Panc1 (cell line): ENCODE measurements around the gene TSEN15. TPM values are rescaled to one million over a fixed set of nuclear protein-coding genes. Genes with fewer than 3 reads are reported as not detected.

Source experiments
- ATAC-seq: fragments of 200-7000 bp; cut with Tn5 transposase; 2 replicates; pipeline ENCODE4 v1.9.1; 2020; ENCODE audit warnings: mild to moderate bottlenecking, moderate library complexity
- BruUV-seq: library from RNA; stranded (reverse); fragments of 400-500 nt; replicated peaks from 2 replicates; lab custom pipeline; 2021; lab: Mats Ljungman, UMichigan
- CTCF ChIA-PET: fragments of 300-600 bp; sonication (Branson Sonifier 250); formaldehyde crosslinking; loops from one replicate; lab custom pipeline; 2022; ENCODE audit warnings: antibody characterized with exemption; lab: Charles Lee
- POLR2A ChIA-PET: fragments of 300-600 bp; sonication (Branson Sonifier 250); formaldehyde crosslinking; loops from one replicate; lab custom pipeline; 2022; ENCODE audit warnings: antibody characterized with exemption; lab: Charles Lee
- DNase-seq: peaks from one replicate; pipeline ENCODE4 v3.0.0-alpha.2; 2010; ENCODE audit warnings: low read depth, low spot score
- H3K27ac ChIP-seq: 2 replicates; pipeline ENCODE4 v1.5.1; 2011; ENCODE audit warnings: mild to moderate bottlenecking, low read length, inconsistent platforms
- H3K27me3 ChIP-seq: fragments of 200-500 bp; sonication (Bioruptor generic); 2 replicates; pipeline ENCODE4 v1.6.0; 2014; ENCODE audit warnings: low read length, inconsistent platforms; ENCODE audit not compliant: control insufficient read depth, insufficient read depth
- H3K36me3 ChIP-seq: fragments of 200-500 bp; sonication (Bioruptor generic); 2 replicates; pipeline ENCODE4 v1.5.1; 2014; ENCODE audit warnings: inconsistent platforms, mild to moderate bottlenecking, low read length, moderate library complexity; ENCODE audit not compliant: control insufficient read depth, insufficient read depth
- H3K4me1 ChIP-seq: 2 replicates; pipeline ENCODE4 v1.5.1; 2011; ENCODE audit warnings: inconsistent platforms, mild to moderate bottlenecking, low read length, moderate library complexity; ENCODE audit not compliant: control insufficient read depth, insufficient read depth
- H3K4me3 ChIP-seq, 2 experiments: 2 replicates each; pipeline ENCODE4 v1.5.1; 2011 to 2012; ENCODE audit warnings: low read depth in 2 of 2, low read length in 2 of 2, mild to moderate bottlenecking in 2 of 2, inconsistent platforms in 1 of 2, moderate library complexity in 1 of 2
- H3K9me3 ChIP-seq: fragments of 200-500 bp; sonication (Bioruptor generic); 2 replicates; pipeline ENCODE4 v1.5.1; 2014; ENCODE audit warnings: low read depth, mild to moderate bottlenecking, inconsistent platforms, low read length, moderate library complexity; ENCODE audit not compliant: control insufficient read depth, insufficient read depth
- CTCF ChIP-seq: fragments of 450-650 bp; IDR thresholded peaks from 2 replicates; pipeline ENCODE4 v1.5.1; 2017; ENCODE audit warnings: mild to moderate bottlenecking
- POLR2AphosphoS5 ChIP-seq: IDR thresholded peaks from 2 replicates; pipeline ENCODE4 v1.6.1; 2012; ENCODE audit warnings: mild to moderate bottlenecking, low read depth, low read length, moderate library complexity
- REST ChIP-seq, 2 experiments: IDR thresholded peaks; 2 replicates each; pipeline ENCODE4 v1.6.1; 2011 to 2012; ENCODE audit warnings: low read depth in 2 of 2, control low read depth in 1 of 2, low read length in 1 of 2, mild to moderate bottlenecking in 1 of 2, moderate library complexity in 1 of 2; ENCODE audit not compliant: insufficient read depth in 1 of 2
- SIN3A ChIP-seq: IDR thresholded peaks from 2 replicates; pipeline ENCODE4 v1.6.1; 2012; ENCODE audit warnings: low read depth, mild to moderate bottlenecking, low read length, moderate library complexity, borderline replicate concordance; ENCODE audit not compliant: insufficient read depth
- TCF7L2 ChIP-seq: IDR thresholded peaks from 2 replicates; pipeline ENCODE4 v1.6.1; 2011; ENCODE audit warnings: mild to moderate bottlenecking, low read depth, low read length, inconsistent platforms
- in situ Hi-C: cut with HindIII; loops from 2 replicates; pipeline ENCODE4 v1.10.0; 2016; ENCODE audit warnings: low sequenced_read_pairs, low pct_unique_long_range_greater_than_20kb
- intact Hi-C: fragments of 100-400 bp; cut with micrococcal nuclease; formaldehyde crosslinking; loops from one replicate; pipeline ENCODE4 v1.10.0; 2022; ENCODE audit not compliant: unreplicated experiment
- total RNA-seq: library from RNA; stranded (reverse); gene quantifications from one replicate; pipeline ENCODE4 v1.2.1, GENCODE V29; 2021; ENCODE audit not compliant: unreplicated experiment

TSEN15 gene
- total RNA-seq, 1 experiment from 2014 or later = 31.4 TPM

GRCh38 chr1:184017306-184017705 lies 34.2 kb upstream of the TSEN15 start:
- BruUV-seq = no TSS peak
- H3K36me3 ChIP-seq = no peaks in the 10 kb centered on the region
- H3K4me3 ChIP-seq = no peak overlapping the region
- ATAC-seq (no peak), DNase-seq (no peak)
- intact Hi-C loops (no loop called here), in situ Hi-C loops (no loop called here)
- no peak overlapping the region for H3K27ac ChIP-seq
- CTCF ChIA-PET = no interaction called here
- H3K4me1 ChIP-seq = no peaks in the 10 kb centered on the region
- H3K9me3 ChIP-seq = no peaks in the 10 kb centered on the region
- no peaks in the 10 kb centered on the region for H3K27me3 ChIP-seq
- TF ChIP-seq CTCF (no peak), POLR2AphosphoS5 (no peak), SIN3A (no peak), REST (IDR thresholded peaks at IDR 0.05; ENCODE audit: insufficient read depth in 1 of 2, low read depth in 2 of 2, low read length in 1 of 2) (no peak), TCF7L2 (no peak)
- POLR2A ChIA-PET = no interaction called here

- no peak overlapping the region for H3K27ac ChIP-seq
- POLR2A ChIA-PET = no interaction called here
- intact Hi-C loops = no loop called here
- ATAC-seq (no peak), DNase-seq (no peak)
- no peaks in the 10 kb centered on the region for H3K9me3 ChIP-seq
- no peak for TF ChIP-seq CTCF
- CTCF ChIA-PET = no interaction called here
- no peaks in the 10 kb centered on the region for H3K4me1 ChIP-seq
- no peaks in the 10 kb centered on the region for H3K36me3 ChIP-seq
- in situ Hi-C loops = no loop called here
- H3K27me3 ChIP-seq = no peaks in the 10 kb centered on the region
- BruUV-seq = no TSS peak
- no peak overlapping the region for H3K4me3 ChIP-seq
These were observed 32.9 kb upstream of the TSEN15 start for GRCh38 chr1:184018622-184019021.

- BruUV-seq = no TSS peak
- intact Hi-C loops (no loop called here), in situ Hi-C loops (no loop called here)
- TF ChIP-seq POLR2AphosphoS5 = no peak
- no peak for TF ChIP-seq REST (IDR thresholded peaks at IDR 0.05; ENCODE audit: insufficient read depth in 1 of 2, low read depth in 2 of 2, low read length in 1 of 2)
- TF ChIP-seq CTCF = no peak
- TF ChIP-seq TCF7L2 = no peak
- TF ChIP-seq SIN3A = no peak
- Histone ChIP-seq H3K4me1 (no peaks in the 10 kb centered on the region), H3K9me3 (no peaks in the 10 kb centered on the region), H3K27ac (no peak overlapping the region), H3K4me3 (no peak overlapping the region), H3K27me3 (no peaks in the 10 kb centered on the region), H3K36me3 (no peaks in the 10 kb centered on the region)
- ATAC-seq (no peak), DNase-seq (no peak)
- ChIA-PET POLR2A (no interaction called here), CTCF (no interaction called here)
These were observed 32.5 kb upstream of the TSEN15 start for GRCh38 chr1:184019069-184019468.
